GM19397 (cell line): ENCODE measurements around the gene OSBPL10.
"Not testable (repeated sequence)": the region's sequence is repeated elsewhere in the genome, so short reads cannot be mapped to it uniquely, and the experiment has no call there.

Source experiments
- ATAC-seq: cut with Tn5 transposase; IDR thresholded peaks from one replicate; pipeline ENCODE4 v1.9.1; 2021; ENCODE audit warnings: mild to moderate bottlenecking, moderate library complexity; ENCODE audit not compliant: unreplicated experiment

Gene OSBPL10

GRCh38 chr3:31862666-31863279, 118.3 kb downstream of the OSBPL10 start:
- no peak for ATAC-seq

GRCh38 chr3:31861826-31862225, 119.2 kb downstream of the OSBPL10 start:
- ATAC-seq: no peak

DNA sequence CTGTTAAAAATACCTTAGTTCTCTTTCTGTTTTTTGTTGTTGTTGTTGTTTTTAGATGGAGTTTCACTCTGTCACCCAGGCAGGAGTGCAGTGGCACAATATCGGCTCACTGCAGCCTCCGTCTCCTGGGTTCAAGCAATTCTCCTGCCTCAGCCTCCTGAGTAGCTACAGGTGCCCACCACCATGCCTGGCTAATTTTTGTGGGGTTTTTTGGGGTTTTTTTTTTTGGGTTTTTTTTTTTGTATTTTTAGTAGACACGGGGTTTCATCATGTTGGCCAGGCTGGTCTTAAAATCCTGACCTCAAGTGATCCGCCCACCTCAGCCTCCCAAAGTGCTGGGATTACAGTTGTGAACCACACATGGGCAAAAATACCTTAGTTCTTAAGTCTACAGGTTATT, 120.4 kb downstream of the OSBPL10 start:
- not testable (repeated sequence) for ATAC-seq

- no peak for ATAC-seq
These were observed 121.8 kb downstream of the OSBPL10 start for GRCh38 chr3:31859245-31859644.

DNA sequence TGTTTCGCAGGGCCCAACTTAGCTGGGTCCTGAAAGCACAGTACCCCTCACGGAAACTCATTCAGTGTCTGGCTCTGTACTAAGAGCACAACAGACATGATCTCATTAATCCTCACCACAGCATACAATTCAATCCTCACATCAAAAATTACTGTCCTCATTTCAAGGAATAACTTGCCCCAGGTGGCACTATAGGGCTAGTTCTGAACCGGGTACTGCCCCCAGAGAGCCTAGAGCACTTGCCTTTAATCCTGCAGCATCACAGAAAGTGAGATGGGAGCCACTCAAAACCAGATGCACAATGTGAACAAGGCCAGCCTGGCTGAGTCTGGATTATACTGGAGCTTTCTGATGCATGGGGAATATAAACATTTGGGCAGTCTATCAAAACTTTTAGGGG, 122.6 kb downstream of the OSBPL10 start:
- ATAC-seq: no peak

DNA sequence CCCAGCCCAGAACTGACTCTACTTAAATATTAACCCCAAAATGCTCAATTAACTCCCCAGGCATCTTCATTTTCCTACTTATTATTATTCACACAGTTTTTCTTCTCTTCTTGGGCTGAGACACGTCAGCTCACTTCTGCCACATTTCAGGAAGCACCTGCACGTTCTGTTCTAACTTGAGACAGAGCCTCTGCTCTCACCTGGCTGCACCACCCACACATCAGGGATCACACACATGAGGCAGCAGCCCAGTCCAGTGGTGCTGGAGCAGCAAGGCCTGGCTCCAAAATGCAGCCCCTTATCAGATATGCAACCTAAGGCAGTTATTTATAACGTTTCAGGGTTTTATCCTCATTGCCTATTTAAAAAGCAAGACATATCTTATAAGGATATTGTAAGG, 127.5 kb downstream of the OSBPL10 start:
- ATAC-seq: no peak

DNA sequence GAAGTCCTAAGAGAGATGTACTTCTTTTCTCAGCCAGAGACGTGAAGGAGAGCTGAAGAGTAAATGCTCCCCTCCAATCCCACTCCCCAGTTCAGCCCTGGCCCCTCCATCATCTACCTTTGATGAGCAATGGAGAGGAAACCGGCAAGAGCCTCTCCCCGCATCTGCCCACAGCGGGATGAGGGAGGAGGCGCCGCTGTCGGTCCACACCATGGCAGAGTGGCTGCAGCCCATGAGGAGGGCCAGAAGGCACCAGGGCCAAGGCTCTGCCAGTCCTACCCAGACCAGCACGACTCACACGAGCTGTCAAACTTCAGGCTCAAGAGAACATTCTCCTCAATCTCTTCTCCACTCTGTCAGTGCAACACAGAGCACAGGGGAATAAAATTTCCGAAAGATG, 129.8 kb downstream of the OSBPL10 start:
- ATAC-seq: no peak

- no peak for ATAC-seq
These were observed 132.2 kb downstream of the OSBPL10 start for GRCh38 chr3:31848911-31849310.

DNA sequence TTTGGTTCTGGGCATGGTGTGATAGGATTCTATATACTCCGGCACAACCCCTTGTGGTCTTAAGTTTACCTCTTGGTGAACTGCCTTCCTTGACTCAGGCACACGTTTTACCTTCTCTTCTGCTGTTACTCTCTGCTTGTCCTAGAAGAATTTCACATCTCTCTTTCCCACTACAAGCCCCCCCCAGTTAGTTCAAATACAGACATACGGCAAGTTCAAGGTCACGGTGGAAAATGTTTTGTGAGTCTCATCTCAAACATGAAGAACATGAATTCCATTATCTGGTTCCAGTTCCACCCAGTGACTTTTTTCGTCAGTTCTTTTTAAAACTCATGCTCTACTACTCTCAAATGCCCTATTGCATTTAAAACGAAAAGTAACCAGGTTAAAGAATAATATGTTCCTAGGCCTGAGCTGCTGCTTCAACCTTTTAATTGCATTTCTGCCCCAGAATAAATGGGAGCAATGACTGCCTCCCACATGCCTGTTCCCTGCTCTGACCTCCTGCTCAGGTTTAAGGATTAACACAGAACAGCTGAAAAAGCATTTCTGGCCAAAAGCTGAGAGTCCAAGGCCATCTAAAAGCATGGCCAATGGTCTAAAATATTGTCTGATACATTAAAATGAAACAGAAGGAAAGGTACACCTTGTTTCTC, 132.8 kb downstream of the OSBPL10 start:
- no peak for ATAC-seq

- no peak for ATAC-seq
These were observed 133.3 kb downstream of the OSBPL10 start for GRCh38 chr3:31847760-31848159.

GRCh38 chr3:31841515-31841914, 139.5 kb downstream of the OSBPL10 start:
- no peak for ATAC-seq

- no peak for ATAC-seq
These were observed 140.8 kb downstream of the OSBPL10 start for GRCh38 chr3:31840252-31840651.

DNA sequence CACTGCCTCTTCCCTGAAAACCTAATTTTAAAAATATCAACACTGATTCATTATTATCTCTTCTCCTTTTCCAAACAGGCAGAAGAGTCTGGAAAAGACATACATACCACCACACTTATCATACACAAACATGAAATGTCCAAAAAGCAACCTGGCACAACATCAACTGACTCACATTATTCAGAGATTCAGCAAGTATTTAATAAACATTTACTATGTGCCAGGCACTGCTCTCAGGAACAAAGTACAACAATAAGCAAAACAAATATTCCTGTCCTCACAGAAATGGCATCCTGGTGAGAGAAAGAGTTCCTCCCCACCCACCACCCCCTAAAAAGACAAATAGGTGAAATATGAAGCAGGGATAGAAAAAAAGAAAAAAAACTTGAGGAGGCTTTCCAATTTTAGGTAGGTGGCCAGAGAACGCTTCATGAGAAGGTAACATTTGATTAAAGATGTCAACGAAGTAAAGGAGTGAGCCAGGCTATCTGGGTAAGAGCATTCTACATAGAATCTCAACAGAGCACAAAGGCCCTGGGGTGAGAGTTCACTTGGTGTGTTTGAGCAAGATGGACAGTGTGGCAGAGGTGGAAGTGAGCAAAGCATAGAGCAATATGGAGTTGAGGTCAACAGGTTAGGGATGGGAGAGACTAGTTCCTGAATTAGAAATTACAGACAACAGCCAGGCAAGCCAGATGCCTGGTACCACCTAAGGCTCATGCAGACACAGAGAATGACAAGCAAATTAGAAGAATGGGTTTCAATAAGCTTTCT, 141.7 kb downstream of the OSBPL10 start:
- ATAC-seq: no peak

GRCh38 chr3:31836131-31837075, 144.7 kb downstream of the OSBPL10 start:
- no peak for ATAC-seq

GRCh38 chr3:31833391-31834190, 147.5 kb downstream of the OSBPL10 start:
- ATAC-seq: no peak

GRCh38 chr3:31832551-31832950, 148.5 kb downstream of the OSBPL10 start:
- ATAC-seq: no peak

DNA sequence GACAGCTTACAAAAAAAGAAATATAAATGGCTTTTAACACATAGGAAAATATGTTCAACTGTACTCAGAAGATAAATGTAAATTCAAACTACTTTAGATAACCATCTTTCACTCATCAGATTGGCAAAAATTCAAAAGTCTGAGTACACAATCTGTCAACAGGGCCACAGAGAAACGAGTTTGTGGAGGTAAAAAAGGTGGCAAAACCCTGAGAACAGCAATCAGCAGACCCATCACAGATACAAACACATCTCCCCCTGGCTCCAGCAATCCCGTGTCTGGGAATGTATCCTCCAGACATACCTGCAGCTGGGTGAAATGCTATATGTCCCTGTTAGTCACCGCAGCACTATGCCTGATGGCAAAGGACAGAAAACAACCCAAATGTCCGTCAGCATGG, 149.5 kb downstream of the OSBPL10 start:
- no peak for ATAC-seq

DNA sequence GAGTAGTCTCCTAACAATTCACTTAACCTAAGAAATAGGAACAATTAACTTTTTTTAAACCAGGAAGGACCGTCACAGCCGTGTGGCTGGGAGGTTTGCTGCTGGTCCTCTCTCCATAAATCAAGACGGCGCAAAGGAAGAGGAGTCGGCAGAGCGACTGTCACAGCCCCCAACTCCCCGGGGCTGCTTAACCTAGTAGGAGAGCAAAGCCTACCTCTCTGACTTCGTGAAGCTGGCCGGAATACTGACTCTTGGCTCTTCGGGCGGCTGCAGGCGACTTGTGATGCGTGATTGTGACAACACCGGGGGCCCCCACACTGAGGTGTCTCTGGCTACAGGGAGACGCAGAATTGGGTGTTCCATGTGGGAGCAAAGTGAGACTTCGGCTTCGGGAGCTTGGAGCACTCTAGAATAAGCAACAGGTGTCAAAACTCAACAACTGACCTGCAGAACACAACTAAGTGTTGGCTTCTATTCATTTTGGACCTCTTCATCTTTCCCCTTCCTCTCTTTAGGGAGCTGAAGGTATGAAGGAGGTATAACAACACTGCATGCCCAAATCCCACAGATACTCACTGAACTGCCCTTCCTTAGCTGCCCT, 151.1 kb downstream of the OSBPL10 start:
- ATAC-seq: no peak

GRCh38 chr3:31829010-31829409, 152.1 kb downstream of the OSBPL10 start:
- no peak for ATAC-seq

- ATAC-seq: no peak
These were observed 153.1 kb downstream of the OSBPL10 start for GRCh38 chr3:31828007-31828406.
